NCI-H82 treated with DMSO at 0.1 percent for 48 hours (cell line): ENCODE results near the gene DFFB.

ENCODE experiments used
- DNase-seq: peaks from one replicate; lab custom pipeline; 2025; ENCODE audit not compliant: unreplicated experiment; lab: John Stamatoyannopoulos, UW

DFFB gene

DNA sequence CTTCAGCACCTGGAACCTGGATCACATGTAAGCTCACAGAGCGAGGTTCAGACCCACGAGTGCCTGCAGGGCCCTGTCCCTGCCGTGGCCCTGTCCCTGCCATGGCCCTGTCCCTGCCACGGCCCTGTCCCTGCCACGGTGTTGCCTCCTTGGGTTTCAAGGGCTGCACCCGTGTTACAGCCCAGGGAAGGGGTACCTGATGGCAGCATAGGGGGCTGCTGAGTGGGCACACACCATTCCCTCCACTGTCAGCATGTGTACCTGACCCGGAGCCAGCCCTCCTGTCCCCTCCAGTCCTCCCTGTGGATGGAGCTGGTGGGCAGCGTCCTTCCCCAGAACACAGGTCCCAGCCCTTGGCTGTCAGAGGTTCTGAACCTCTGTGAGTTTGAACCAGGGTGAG, 15.3 kb downstream of the DFFB start:
- DNase-seq, result no peak

- DNase-seq, result no peak
Measured at GRCh38 chr1:3874736-3875135, 17.5 kb downstream of the DFFB start.

- DNase-seq, result no peak
Measured at GRCh38 chr1:3876716-3877115, 19.4 kb downstream of the DFFB start.

GRCh38 chr1:3879099-3879498, 21.8 kb downstream of the DFFB start:
- no peak for DNase-seq

GRCh38 chr1:3879787-3880428, 22.6 kb downstream of the DFFB start:
- DNase-seq, result no peak

DNA sequence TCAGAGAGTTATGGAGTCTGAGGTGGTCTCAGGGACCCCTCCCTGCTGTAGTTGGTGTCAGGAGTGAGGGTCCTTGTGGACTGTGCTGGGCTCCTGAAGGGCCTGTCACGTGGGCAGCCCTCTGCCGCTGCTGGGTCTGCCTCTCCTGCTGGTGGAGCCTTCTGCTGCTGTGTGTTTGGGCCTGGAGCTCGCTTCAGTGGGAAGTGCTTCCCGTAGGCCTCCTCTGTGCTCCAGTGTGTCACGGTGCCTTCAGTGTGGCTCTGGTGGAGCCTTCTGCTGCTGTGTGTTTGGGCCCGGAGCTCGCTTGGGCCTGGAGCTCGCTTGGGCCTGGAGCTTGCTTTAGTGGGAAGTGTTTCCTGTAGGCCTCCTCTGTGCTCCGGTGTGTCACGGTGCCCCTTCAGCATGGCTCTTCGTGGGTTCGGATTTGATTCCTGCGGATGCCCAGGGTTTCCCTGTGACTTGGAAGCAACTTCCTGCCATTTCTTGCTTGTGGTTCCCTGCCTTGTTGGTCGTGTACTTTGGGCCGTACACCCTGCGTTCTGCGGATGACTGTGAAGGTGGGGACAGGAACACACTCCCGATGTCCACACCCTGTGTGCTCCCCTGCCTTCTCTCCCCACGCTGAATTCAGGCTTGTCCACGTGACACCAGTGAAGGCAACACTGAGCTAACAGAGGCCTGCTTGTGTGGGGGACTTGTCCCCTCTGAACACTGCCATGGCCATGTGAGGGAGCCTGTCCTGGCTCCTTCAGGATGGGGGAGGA, 23.3 kb downstream of the DFFB start:
- no peak for DNase-seq

DNA sequence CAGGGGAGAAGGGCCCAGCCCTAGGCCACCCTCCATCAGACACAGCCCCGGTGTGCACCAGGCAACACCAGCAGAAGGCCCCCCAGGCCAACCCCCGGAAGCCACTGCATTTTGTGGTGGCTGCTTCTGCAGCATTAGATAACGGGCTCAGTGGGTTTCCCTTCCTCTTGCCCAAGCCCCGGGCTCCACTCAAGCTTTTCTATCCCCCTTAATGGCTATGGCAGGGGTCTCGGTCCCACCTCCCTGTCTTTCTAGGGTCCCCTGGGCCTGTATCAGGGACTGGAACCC, 23.9 kb downstream of the DFFB start:
- DNase-seq, result no peak

DNA sequence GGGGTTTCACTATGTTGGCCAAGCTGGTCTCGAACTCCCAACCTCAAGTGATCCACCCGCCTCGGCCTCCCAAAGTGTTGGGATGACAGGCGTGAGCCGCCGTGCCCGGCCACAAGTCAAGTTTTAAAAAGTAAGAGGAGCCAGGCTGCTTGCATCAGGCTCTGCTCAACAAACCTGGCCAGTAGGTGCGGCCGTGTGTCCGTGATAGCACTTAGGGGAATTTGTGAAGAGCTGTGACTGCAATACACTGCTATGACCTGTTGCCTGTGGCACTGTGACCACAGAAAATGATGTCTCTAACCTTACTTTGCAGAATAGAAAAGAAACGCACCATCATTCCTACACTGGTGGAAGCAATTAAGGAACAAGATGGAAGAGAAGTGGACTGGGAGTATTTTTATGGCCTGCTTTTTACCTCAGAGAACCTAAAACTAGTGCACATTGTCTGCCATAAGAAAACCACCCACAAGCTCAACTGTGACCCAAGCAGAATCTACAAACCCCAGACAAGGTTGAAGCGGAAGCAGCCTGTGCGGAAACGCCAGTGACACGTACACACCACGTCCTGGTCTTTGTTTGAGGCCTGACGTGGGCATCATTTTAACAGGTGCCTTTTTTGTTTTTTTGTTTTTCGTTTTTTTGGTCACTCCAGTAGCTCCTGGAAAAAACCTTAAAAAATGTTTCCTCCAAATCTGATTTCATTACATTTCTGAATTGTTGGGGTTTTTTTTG, 26.1 kb downstream of the DFFB start:
- no peak for DNase-seq

DNA sequence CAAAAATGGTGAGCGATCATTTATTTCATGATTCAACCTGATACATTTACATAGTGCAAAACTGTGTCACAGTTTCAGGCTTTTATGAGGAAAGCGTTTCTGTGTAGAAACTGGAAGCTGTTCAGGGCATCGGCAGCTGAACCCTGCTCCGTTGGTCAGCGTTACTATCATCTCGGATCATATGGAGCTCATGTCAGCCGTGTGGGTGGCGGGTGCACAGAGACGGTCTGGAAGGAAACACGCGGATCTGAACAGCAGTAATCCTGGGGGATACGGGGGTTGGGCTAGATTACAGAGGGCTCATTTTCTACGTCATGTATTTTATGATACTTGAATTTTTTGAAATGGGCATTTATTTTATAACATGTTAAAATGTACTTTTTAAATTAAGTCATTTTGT, 27.7 kb downstream of the DFFB start:
- DNase-seq, result no peak

DNA sequence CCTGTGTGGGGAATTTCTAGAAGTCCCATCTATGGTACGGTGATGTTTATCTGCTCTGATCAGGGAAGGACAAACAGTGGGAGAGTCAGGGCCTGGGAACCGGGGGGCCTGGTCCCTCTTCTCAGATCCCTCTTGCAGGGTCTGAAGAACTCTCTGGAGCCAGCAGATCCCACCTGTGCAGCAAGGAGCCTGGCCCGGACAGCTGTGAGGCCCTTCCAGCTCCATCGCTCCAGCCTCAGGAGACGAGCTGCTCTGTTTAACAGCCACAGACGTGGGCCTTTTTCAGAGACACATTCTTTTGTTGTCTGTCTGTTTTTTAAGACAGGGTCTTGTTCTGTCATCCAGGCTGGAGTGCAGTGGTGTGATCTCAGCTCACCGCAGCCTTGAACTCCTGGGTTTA, 28.3 kb downstream of the DFFB start:
- DNase-seq, result no peak

DNA sequence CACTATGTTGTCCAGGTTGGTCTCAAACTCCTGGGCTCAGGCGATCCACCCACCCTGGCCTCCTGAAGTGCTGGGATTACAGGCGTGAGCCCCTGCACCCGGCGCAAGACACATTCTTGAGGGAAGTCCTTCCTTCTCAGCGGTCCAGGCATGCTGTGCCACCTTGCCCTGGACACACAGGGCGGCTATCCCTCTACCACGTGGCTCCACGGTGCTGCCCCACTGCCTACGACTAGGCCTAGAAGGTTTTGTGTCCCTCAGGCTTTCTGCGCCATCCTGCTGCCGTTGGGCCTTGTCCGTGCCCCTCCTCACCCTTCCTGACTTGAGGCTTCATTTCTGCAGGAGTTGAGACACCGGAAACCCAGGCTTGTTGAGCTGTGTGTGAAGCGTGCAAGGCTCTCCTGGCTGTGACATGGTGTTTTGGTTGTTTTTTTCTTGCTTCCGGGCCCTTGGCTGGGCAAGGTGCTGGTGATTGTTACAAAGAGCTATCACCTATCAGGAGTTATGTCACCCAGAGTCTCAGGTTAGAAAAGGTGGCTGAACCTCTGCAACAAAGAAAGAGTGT, 28.9 kb downstream of the DFFB start:
- DNase-seq, result no peak

GRCh38 chr1:3886691-3887090, 29.4 kb downstream of the DFFB start:
- no peak for DNase-seq

GRCh38 chr1:3888301-3888700, 31.0 kb downstream of the DFFB start:
- DNase-seq, result no peak

DNA sequence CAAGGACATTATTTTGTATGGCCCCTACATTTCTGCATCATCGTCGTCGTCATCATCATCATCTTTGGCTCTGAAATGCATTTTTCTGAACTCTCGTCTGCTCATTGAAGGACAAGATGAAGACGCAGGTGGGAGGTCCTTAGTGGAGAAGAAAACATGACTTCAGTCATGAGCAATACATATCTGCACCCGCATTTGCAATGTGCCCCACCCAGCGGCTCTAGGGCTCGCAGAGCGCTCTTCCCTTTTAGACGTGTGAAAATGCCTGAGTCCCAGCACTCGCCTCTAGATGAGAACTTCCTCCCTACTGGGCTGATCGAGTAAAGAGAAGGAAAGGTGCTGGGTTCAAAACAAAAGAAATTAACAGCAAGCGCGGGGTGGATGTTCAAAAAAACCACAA, 32.7 kb downstream of the DFFB start:
- no peak for DNase-seq

DNA sequence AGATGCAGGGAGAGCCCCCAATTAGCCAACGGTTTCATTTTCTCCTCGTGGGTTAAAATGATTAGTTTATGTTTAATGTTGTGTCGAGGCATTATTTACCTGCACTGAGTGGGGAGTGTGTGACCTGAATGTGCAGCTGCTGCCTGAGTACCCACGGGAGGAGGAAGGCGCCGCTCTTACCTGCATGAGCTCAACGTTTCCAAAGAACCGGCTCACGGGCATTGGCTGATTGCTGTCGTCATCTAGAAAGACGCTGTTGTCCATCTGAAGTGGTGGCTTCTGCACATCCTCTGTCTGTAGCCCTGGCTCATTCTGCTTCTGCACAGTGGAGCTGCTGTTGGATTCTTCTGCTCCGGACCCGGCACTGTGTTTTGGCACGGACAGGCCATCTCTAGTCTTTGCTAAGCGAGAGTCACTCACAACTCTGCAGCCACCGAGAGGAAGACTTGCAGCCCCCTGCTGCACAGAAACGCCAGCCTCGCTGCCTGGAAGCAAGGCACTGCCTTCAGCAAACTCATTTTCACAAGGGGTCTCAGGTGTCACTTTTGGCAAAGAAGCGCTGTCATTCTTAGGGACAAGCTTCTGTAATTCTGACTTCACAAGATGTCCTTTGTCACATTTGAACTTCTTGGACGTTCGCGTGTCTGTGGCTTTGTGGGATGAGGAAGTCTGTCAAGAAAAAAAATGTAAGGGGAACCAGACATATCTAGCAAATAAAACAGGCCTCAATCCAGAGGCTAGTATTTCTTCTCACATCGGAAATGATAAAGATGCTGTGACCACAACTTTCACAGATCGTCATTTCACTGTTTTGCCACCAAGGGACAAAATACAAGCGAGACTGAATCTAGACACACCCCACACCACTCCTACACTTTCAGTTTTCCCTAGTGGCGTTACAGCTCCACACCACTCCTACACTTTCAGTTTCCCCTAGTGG, 33.4 kb downstream of the DFFB start:
- no peak for DNase-seq

GRCh38 chr1:3891329-3891865, 34.1 kb downstream of the DFFB start:
- no peak for DNase-seq

DNA sequence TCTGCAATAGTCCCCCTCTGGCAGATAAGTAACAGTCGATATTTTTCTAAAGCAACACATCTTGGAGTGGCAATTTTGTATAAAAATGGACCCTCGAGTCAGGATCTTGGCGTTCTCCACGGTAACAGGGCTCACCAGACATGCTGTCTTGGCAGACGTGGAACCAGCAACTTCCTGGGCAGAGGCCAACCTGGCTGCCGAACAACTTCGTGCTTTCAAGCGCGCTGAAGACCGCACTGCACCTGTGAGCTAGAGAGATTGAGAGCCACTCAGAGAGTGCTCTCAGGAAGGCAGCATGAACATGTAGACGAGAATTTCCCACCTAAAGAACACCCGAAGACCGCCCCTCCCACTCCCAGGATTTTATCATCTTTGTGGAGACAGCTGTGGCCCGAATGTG, 35.5 kb downstream of the DFFB start:
- no peak for DNase-seq

GRCh38 chr1:3893190-3893589, 35.9 kb downstream of the DFFB start:
- DNase-seq, result no peak

- DNase-seq, result no peak
Measured at GRCh38 chr1:3894626-3895278, 37.5 kb downstream of the DFFB start.

GRCh38 chr1:3895279-3895950, 38.1 kb downstream of the DFFB start:
- no peak for DNase-seq
